A673 (cell line): ENCODE measurements around the gene WRNIP1.

Source experiments
- CTCF ChIP-seq: fragments of 300-800, 200-600 bp; sonication (generic); conservative IDR thresholded peaks from 2 replicates; pipeline ENCODE4 v1.5.1; 2017; ENCODE audit warnings: low read depth, mild to moderate bottlenecking, antibody characterized with exemption, low read length, moderate library complexity, mixed read lengths
- EZH2 ChIP-seq: fragments of 200-600 bp; sonication (generic); IDR thresholded peaks from 2 replicates; pipeline ENCODE4 v1.6.1; 2017; ENCODE audit warnings: borderline replicate concordance, low read depth, mild to moderate bottlenecking, mixed read lengths, antibody characterized with exemption, low read length; ENCODE audit not compliant: poor library complexity, severe bottlenecking

- no peak for TF ChIP-seq CTCF
- no peak for TF ChIP-seq EZH2
These were observed 24.6 kb upstream of the WRNIP1 start for GRCh38 chr6:2740581-2740980.
